Neuronal stem cell (in vitro differentiated cells): Measurements from ENCODE around the gene OVCA2.
A peak's percentile ranks its signal among the peaks of the same experiment; 100 is the strongest.

Source experiments
- DNase-seq: peaks from one replicate; pipeline ENCODE4 v3.0.0-alpha.2; 2013; ENCODE audit warnings: low spot score
- H2AFZ ChIP-seq: one replicate; pipeline ENCODE4 v1.6.1; 2013; ENCODE audit warnings: mild to moderate bottlenecking, low read length, inconsistent platforms
- H2AK5ac ChIP-seq: 2 replicates; pipeline ENCODE4 v1.6.1; 2013; ENCODE audit warnings: low read depth, mild to moderate bottlenecking, inconsistent platforms, low read length, moderate library complexity, mixed read lengths
- H2BK120ac ChIP-seq: 2 replicates; pipeline ENCODE4 v1.6.1; 2013; ENCODE audit warnings: low read depth, mild to moderate bottlenecking, inconsistent platforms, low read length, moderate library complexity, mixed read lengths
- H2BK12ac ChIP-seq: one replicate; pipeline ENCODE4 v1.6.1; 2013; ENCODE audit warnings: low read length, inconsistent platforms
- H2BK15ac ChIP-seq: 2 replicates; pipeline ENCODE4 v1.6.1; 2013; ENCODE audit warnings: mild to moderate bottlenecking, low read length, inconsistent platforms, mixed read lengths
- H2BK5ac ChIP-seq: one replicate; pipeline ENCODE4 v1.6.1; 2013; ENCODE audit warnings: inconsistent platforms, mild to moderate bottlenecking, low read length, moderate library complexity
- H3K14ac ChIP-seq: one replicate; pipeline ENCODE4 v1.6.1; 2013; ENCODE audit warnings: low read length, inconsistent platforms
- H3K18ac ChIP-seq: 2 replicates; pipeline ENCODE4 v1.6.1; 2013; ENCODE audit warnings: low read length, inconsistent platforms
- H3K23ac ChIP-seq: 2 replicates; pipeline ENCODE4 v1.6.1; 2013; ENCODE audit warnings: low read depth, mild to moderate bottlenecking, mixed read lengths, low read length, inconsistent platforms; ENCODE audit not compliant: poor library complexity
- H3K27ac ChIP-seq: replicated peaks from 3 replicates; pipeline ENCODE4 v1.5.1; 2013; ENCODE audit warnings: low read length, inconsistent platforms
- H3K27me3 ChIP-seq, 3 experiments: 2 replicates each; pipeline ENCODE4 v1.6.1; 2013; ENCODE audit warnings: low read length in 3 of 3, mild to moderate bottlenecking in 2 of 3, inconsistent platforms in 1 of 3, low read depth in 1 of 3, mixed read lengths in 1 of 3, moderate library complexity in 1 of 3; ENCODE audit not compliant: control insufficient read depth in 3 of 3, insufficient read depth in 3 of 3
- H3K36me3 ChIP-seq, 2 donors: replicated peaks in 1 of 2; 2 replicates each; pipeline ENCODE4 v1.6.1; 2013; ENCODE audit warnings: low read length in 2 of 2; ENCODE audit not compliant: control insufficient read depth in 2 of 2, insufficient read depth in 2 of 2
- H3K4ac ChIP-seq: 2 replicates; pipeline ENCODE4 v1.6.1; 2013; ENCODE audit warnings: inconsistent platforms, mild to moderate bottlenecking, low read length, moderate library complexity
- H3K4me1 ChIP-seq, 2 donors: 1 replicate in 1 of 2; 2 replicates in 1 of 2; pipeline ENCODE4 v1.6.1; 2013; ENCODE audit warnings: low read length in 2 of 2, low read depth in 1 of 2; ENCODE audit not compliant: control insufficient read depth in 2 of 2, insufficient read depth in 1 of 2
- H3K4me2 ChIP-seq: one replicate; pipeline ENCODE4 v1.6.1; 2013; ENCODE audit warnings: mild to moderate bottlenecking, low read length, inconsistent platforms; ENCODE audit not compliant: insufficient read depth, poor library complexity, severe bottlenecking
- H3K4me3 ChIP-seq, 2 donors: 2 replicates each; pipeline ENCODE4 v1.5.1; 2013; ENCODE audit warnings: low read length in 2 of 2, mild to moderate bottlenecking in 2 of 2, inconsistent platforms in 1 of 2, moderate library complexity in 1 of 2
- H3K79me1 ChIP-seq: one replicate; pipeline ENCODE4 v1.6.1; 2013; ENCODE audit warnings: low read depth, mild to moderate bottlenecking, inconsistent platforms, low read length, moderate library complexity
- H3K9ac ChIP-seq: one replicate; pipeline ENCODE4 v1.6.1; 2013; ENCODE audit warnings: mild to moderate bottlenecking, low read depth, low read length, inconsistent platforms; ENCODE audit not compliant: poor library complexity
- H3K9me3 ChIP-seq, 2 donors: replicated peaks in 1 of 2; 2 replicates each; pipeline versions ENCODE3 to v1.6.1; 2013; ENCODE audit warnings: low read length in 2 of 2, mild to moderate bottlenecking in 2 of 2, inconsistent platforms in 1 of 2, low read depth in 1 of 2, mixed read lengths in 1 of 2, moderate library complexity in 1 of 2; ENCODE audit not compliant: control insufficient read depth in 2 of 2, insufficient read depth in 1 of 2
- H4K8ac ChIP-seq: one replicate; pipeline ENCODE4 v1.6.1; 2013; ENCODE audit warnings: low read depth, mild to moderate bottlenecking, inconsistent platforms, low read length, moderate library complexity
- H4K91ac ChIP-seq: one replicate; pipeline ENCODE4 v1.6.1; 2013; ENCODE audit warnings: low read length, low read depth, mild to moderate bottlenecking, inconsistent platforms; ENCODE audit not compliant: poor library complexity
- WGBS, 2 donors: extraction: QIAGEN DNeasy Blood & Tissue Kit; methylation state at CpG; one replicate each; pipeline ENCODE4 v1.1.7; 2013; ENCODE audit warnings: missing lambda C conversion rate in 2 of 2, mixed read lengths in 1 of 2; ENCODE audit not compliant: insufficient read length in 2 of 2, insufficient replicate concordance in 1 of 2; ENCODE audit errors: extremely low coverage in 2 of 2; 5-methylcytosine and 5-hydroxymethylcytosine counted together

OVCA2 gene

GRCh38 chr17:1995907-1996799, 45.7 kb upstream of the OVCA2 start:
- peak overlapping the region; percentile 2 for H2AFZ ChIP-seq
- H4K8ac ChIP-seq: no peak overlapping the region
- no peaks in the 10 kb centered on the region for H3K79me1 ChIP-seq
- H3K4me1 ChIP-seq: peaks cover 19 to 38% of the 10 kb centered on the region in 2 donors
- peak overlapping the region; percentile 68 for H3K18ac ChIP-seq
- H3K27ac ChIP-seq: no peak overlapping the region
- no peak overlapping the region for H3K4ac ChIP-seq
- H2AK5ac ChIP-seq: peak overlapping the region; percentile 50
- no peaks in the 10 kb centered on the region for H3K27me3 ChIP-seq
- H3K4me3 ChIP-seq: no peak overlapping the region
- no peak overlapping the region for H2BK5ac ChIP-seq
- H3K23ac ChIP-seq: no peak overlapping the region
- H4K91ac ChIP-seq: no peak overlapping the region
- H3K14ac ChIP-seq: peak overlapping the region; percentile 10
- peaks cover 0 to 2% of the 10 kb centered on the region in 2 donors for H3K9me3 ChIP-seq
- no peaks in the 10 kb centered on the region for H3K36me3 ChIP-seq
- DNase-seq: no peak
- H2BK120ac ChIP-seq: no peak overlapping the region
- H2BK12ac ChIP-seq: no peak overlapping the region
- H3K4me2 ChIP-seq: no peak overlapping the region
- no peak overlapping the region for H3K9ac ChIP-seq
- H2BK15ac ChIP-seq: peak overlapping the region; percentile 76
- WGBS, 2 donors: no CpG with 5 or more reads among the region's 14 CpGs

- H3K36me3 ChIP-seq: no peaks in the 10 kb centered on the region
- no peak overlapping the region for H3K4me2 ChIP-seq
- H3K14ac ChIP-seq: no peak overlapping the region
- H2BK15ac ChIP-seq: no peak overlapping the region
- H3K79me1 ChIP-seq: no peaks in the 10 kb centered on the region
- no peak overlapping the region for H3K9ac ChIP-seq
- H2AFZ ChIP-seq: peak overlapping the region; percentile 2
- no peak overlapping the region for H2BK120ac ChIP-seq
- H2BK5ac ChIP-seq: no peak overlapping the region
- H3K18ac ChIP-seq: peak overlapping the region; percentile 15
- no peak overlapping the region for H3K23ac ChIP-seq
- H3K4me1 ChIP-seq: peaks cover 20 to 35% of the 10 kb centered on the region in 2 donors
- H4K8ac ChIP-seq: no peak overlapping the region
- no peak overlapping the region for H3K27ac ChIP-seq
- H4K91ac ChIP-seq: no peak overlapping the region
- no peak for DNase-seq
- H3K4ac ChIP-seq: no peak overlapping the region
- H3K9me3 ChIP-seq: peaks cover 0 to 2% of the 10 kb centered on the region in 2 donors
- no peak overlapping the region for H2AK5ac ChIP-seq
- no peak overlapping the region for H2BK12ac ChIP-seq
- no peaks in the 10 kb centered on the region for H3K27me3 ChIP-seq
- H3K4me3 ChIP-seq: no peak overlapping the region
- WGBS, 2 donors: no CpG with 5 or more reads among the region's 9 CpGs
These were observed 45.0 kb upstream of the OVCA2 start for GRCh38 chr17:1996800-1997288.

DNA sequence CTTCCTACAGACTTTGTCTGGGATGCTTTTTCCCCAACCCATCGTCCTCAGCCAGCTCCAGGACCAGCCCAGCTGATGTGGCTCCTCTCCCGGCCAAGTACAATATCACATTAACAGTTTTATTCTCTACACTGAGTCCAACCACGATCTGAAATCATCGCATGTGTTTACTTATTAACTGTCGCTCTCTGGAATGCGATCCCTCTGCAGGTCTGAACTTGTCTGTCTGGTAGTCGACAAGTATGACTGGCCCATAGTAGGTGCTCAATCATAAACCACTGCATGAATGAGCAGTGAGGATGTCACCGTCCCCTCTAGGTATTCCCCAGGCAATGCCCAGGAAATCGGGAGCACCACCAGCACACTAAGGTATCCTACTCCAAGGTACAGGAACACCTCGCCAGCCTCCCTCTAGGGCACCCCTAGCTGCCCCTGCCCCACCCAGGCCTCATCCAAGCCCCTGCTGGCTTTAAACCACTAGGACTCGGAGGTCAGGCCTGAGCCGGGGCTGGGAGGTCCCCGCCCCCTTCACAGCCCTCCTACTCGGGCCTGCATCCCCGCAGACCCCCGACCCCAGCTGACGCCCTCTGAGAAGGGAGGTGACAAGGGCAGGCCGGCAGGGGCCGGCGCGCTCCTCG, 44.4 kb upstream of the OVCA2 start:
- no CpG with 5 or more reads among the region's 22 CpGs for WGBS, 2 donors
- Histone ChIP-seq H3K27ac (no peak overlapping the region), H2AFZ (peak overlapping the region; percentile 25), H3K4me3 (no peak overlapping the region), H3K9ac (no peak overlapping the region), H3K18ac (peak overlapping the region; percentile 32), H3K4ac (no peak overlapping the region), H2BK120ac (no peak overlapping the region), H3K27me3 (no peaks in the 10 kb centered on the region), H2AK5ac (no peak overlapping the region), H2BK15ac (no peak overlapping the region), H4K91ac (no peak overlapping the region), H3K36me3 (no peaks in the 10 kb centered on the region), H2BK5ac (peak overlapping the region; percentile 40), H3K4me2 (peak overlapping the region; percentile 70), H3K4me1 (peaks cover 20 to 35% of the 10 kb centered on the region in 2 donors), H3K9me3 (peaks cover 0 to 2% of the 10 kb centered on the region in 2 donors), H3K23ac (no peak overlapping the region), H4K8ac (no peak overlapping the region), H3K14ac (no peak overlapping the region), H2BK12ac (no peak overlapping the region), H3K79me1 (no peaks in the 10 kb centered on the region)
- DNase-seq: peak; percentile 59
